SK-N-SH (cell line): Measurements from ENCODE around the gene SIRT3. TPM values are rescaled to one million over a fixed set of nuclear protein-coding genes. Genes with fewer than 3 reads are reported as not detected.

Experiments
- CTCF ChIA-PET: fragments of 300-600, 350-600 bp; formaldehyde crosslinking; extraction: SDS; loops from one replicate; lab custom pipeline; 2021; lab: Yijun Ruan, JAX
- POLR2A ChIA-PET: fragments of 350-600 bp; sonication (Branson Sonifier 250); formaldehyde crosslinking; extraction: SDS; loops from one replicate; lab custom pipeline; 2020; ENCODE audit warnings: antibody characterized with exemption, inconsistent platforms; lab: Yijun Ruan, JAX
- DNase-seq: peaks from one replicate; pipeline ENCODE4 v3.0.0; 2012
- H2AFZ ChIP-seq: fragments of 200-600 bp; sonication (generic); 2 replicates; pipeline ENCODE4 v1.8.1; 2016; ENCODE audit warnings: antibody characterized with exemption, mild to moderate bottlenecking, low read depth
- H3F3A ChIP-seq: fragments of 200-600 bp; sonication (generic); replicated peaks from 2 replicates; pipeline ENCODE3; 2016; ENCODE audit warnings: antibody characterized with exemption, mild to moderate bottlenecking; ENCODE audit not compliant: insufficient read depth
- H3K27ac ChIP-seq, 2 experiments: fragments of 200-500 bp in 1 of 2; fragments of 200-600 bp in 1 of 2; sonication (Bioruptor generic) in 1 of 2; sonication (generic), shearing (Covaris generic) in 1 of 2; 2 replicates each; pipeline versions ENCODE4 v1.5.1 to v1.6.1; 2014 to 2016; ENCODE audit warnings: low read depth in 2 of 2, inconsistent platforms in 1 of 2, low read length in 1 of 2, mild to moderate bottlenecking in 1 of 2, mixed read lengths in 1 of 2
- H3K27me3 ChIP-seq: fragments of 200-600 bp; sonication (generic), shearing (Covaris generic); 2 replicates; pipeline ENCODE4 v1.6.1; 2016; ENCODE audit warnings: mixed run types; ENCODE audit not compliant: insufficient read depth
- H3K36me3 ChIP-seq, 2 experiments: fragments of 200-500 bp in 1 of 2; fragments of 200-600 bp in 1 of 2; sonication (Bioruptor generic) in 1 of 2; sonication (generic) in 1 of 2; replicated peaks in 1 of 2; 2 replicates each; pipeline versions ENCODE3 to v1.5.1; 2014 to 2016; ENCODE audit warnings: low read length in 1 of 2, mild to moderate bottlenecking in 1 of 2; ENCODE audit not compliant: insufficient read depth in 2 of 2, control insufficient read depth in 1 of 2
- H3K4me1 ChIP-seq, 2 experiments: fragments of 200-500 bp in 1 of 2; fragments of 200-600 bp in 1 of 2; sonication (Bioruptor generic) in 1 of 2; sonication (generic), shearing (Covaris generic) in 1 of 2; 2 replicates each; pipeline versions ENCODE4 v1.5.1 to v1.6.1; 2014 to 2016; ENCODE audit warnings: low read depth in 1 of 2, low read length in 1 of 2, mixed run types in 1 of 2; ENCODE audit not compliant: insufficient read depth in 2 of 2, control insufficient read depth in 1 of 2
- H3K4me2 ChIP-seq: fragments of 200-600 bp; sonication (generic), shearing (Covaris generic); 2 replicates; pipeline ENCODE4 v1.6.1; 2017; ENCODE audit warnings: mixed run types
- H3K4me3 ChIP-seq, 2 experiments: fragments of 200-500 bp in 1 of 2; fragments of 200-600 bp in 1 of 2; sonication (Bioruptor generic) in 1 of 2; sonication (generic), shearing (Covaris generic) in 1 of 2; 2 replicates each; pipeline versions ENCODE4 v1.5.1 to v1.8.1; 2014 to 2016; ENCODE audit warnings: low read depth in 2 of 2, inconsistent platforms in 1 of 2, low read length in 1 of 2, mild to moderate bottlenecking in 1 of 2, mixed read lengths in 1 of 2, moderate library complexity in 1 of 2
- H3K79me2 ChIP-seq: fragments of 200-600 bp; sonication (generic); 2 replicates; pipeline ENCODE4 v1.8.1; 2017; ENCODE audit warnings: mild to moderate bottlenecking; ENCODE audit not compliant: insufficient read depth
- H3K9ac ChIP-seq: fragments of 200-600 bp; sonication (generic); 2 replicates; pipeline ENCODE4 v1.6.1; 2017; ENCODE audit warnings: mixed run types
- H3K9me2 ChIP-seq: fragments of 200-600 bp; sonication (generic); 2 replicates; pipeline ENCODE4 v1.6.1; 2017; ENCODE audit warnings: mixed run types
- H3K9me3 ChIP-seq: fragments of 200-600 bp; sonication (generic); 2 replicates; pipeline ENCODE4 v1.6.1; 2017; ENCODE audit warnings: mixed run types, mild to moderate bottlenecking, moderate library complexity
- H4K20me1 ChIP-seq: fragments of 200-600 bp; sonication (generic); 2 replicates; pipeline ENCODE4 v1.6.1; 2017; ENCODE audit warnings: mild to moderate bottlenecking, mixed run types; ENCODE audit not compliant: insufficient read depth
- FOSL2 ChIP-seq: IDR thresholded peaks from 2 replicates; pipeline ENCODE4 v1.4.0; 2012; ENCODE audit warnings: low read depth, mild to moderate bottlenecking, moderate library complexity, borderline replicate concordance
- NRF1 ChIP-seq: IDR thresholded peaks from 2 replicates; pipeline ENCODE4 v1.6.1; 2012; ENCODE audit warnings: low read depth, mild to moderate bottlenecking, low read length
- RAD21 ChIP-seq: IDR thresholded peaks from 2 replicates; pipeline ENCODE4 v1.6.1; 2012; ENCODE audit warnings: mild to moderate bottlenecking, low read length
- SMC3 ChIP-seq: IDR thresholded peaks from 2 replicates; pipeline ENCODE4 v1.6.1; 2012; ENCODE audit warnings: low read depth, low read length, improper control_type of control experiment
- TEAD4 ChIP-seq: IDR thresholded peaks from 2 replicates; pipeline ENCODE4 v1.4.0; 2012; ENCODE audit warnings: mild to moderate bottlenecking, borderline replicate concordance; ENCODE audit not compliant: insufficient read depth
- YY1 ChIP-seq: IDR thresholded peaks from 2 replicates; pipeline ENCODE4 v1.4.0; 2012; ENCODE audit warnings: low read depth, mild to moderate bottlenecking
- WGBS: methylation state at CpG from one replicate; pipeline ENCODE4 v1.1.6; 2017; ENCODE audit warnings: low lambda C conversion rate; 5-methylcytosine and 5-hydroxymethylcytosine counted together
- polyA plus RNA-seq, 3 experiments: library from polyadenylated mRNA; depleted of rRNA; stranded (reverse); fragments of >200 nt; gene quantifications; 2 replicates each; pipeline ENCODE4 v1.2.3, GENCODE V29; 2012
- TF ChIP-seq, protein P1 (sequence below): IDR thresholded peaks from 2 replicates; pipeline ENCODE4 v1.6.1; 2012; ENCODE audit warnings: mild to moderate bottlenecking, low read depth, low read length, moderate library complexity

Gene SIRT3
- polyA plus RNA-seq, 1 of the 3 experiments (the other 2 are of a cell fraction): 34.4 TPM

DNA sequence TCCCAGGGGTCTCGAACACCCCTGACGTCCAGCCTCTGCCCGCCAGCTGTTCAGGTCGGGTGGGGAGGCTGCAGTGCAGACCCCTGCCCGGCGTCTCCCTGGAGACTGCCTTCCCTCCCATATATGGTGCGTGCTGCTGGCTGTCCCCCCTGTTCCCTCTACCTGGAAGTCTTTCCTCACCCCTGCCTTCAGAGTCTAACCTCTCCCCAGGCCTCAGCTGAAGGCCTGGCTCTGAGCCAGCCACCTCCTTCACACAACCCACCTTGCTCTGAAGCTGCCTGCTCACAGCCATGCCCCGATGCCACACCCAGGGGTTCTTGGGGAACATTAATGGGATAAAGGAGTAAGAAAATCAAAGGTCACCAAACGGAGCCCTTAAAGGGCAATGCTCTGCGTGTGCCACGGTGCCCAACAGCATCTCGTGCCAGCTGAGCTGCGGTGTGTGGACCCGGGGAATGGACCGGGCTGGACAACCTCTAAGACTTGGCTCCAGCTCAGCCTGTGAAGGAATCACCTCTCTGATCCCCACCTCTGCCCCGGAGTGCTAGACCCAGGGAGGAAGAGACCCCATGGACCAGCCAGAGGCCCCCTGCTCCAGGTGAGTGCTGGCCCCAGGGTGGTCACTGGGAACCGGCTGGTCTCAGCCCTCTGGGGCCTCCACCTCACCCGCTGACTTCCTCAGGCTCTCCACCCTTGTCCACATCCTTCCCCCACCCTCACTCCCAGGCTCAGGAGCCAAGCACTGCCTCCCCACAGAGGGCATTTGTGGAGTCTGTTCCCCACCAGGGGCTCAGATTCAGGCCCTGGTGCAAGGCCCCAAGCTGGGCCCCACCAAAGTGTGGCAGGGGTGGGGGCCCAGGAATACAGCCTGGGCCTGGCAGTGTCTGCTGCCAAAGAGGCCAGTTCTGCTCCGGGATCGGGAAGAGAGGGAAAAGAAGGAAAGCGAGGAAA, 42.1 kb upstream of the SIRT3 start, which contains the start of gene NLRP6:
Gene NLRP6, plus strand, starts transcription at position 407 of the 951 bp plus-strand sequence. Its CDS starts 163 bp downstream, at position 570.
- TF ChIP-seq FOSL2 (no peak), SMC3 (no peak)
- ChIA-PET CTCF (interaction anchor here (0.8 to 4.1 kb wide), 4 partner anchors 27 to 112 kb away, joined by 3 to 16 read pairs (median 4); no protein-coding TSS in a partner anchor), POLR2A (no interaction called here)
- H3K79me2 ChIP-seq: no peaks in the 10 kb centered on the region
- H3K4me1 ChIP-seq: no peaks in the 10 kb centered on the region
- no peaks in the 10 kb centered on the region for H4K20me1 ChIP-seq
- peaks cover 4% of the 10 kb centered on the region for H3K9me3 ChIP-seq
- no peaks in the 10 kb centered on the region for H3K36me3 ChIP-seq
- DNase-seq: peak; percentile 36
- no peak within 1 kb of the TSS for H3K4me3 ChIP-seq
- no peaks in the 10 kb centered on the region for H3K9me2 ChIP-seq
- no peak within 1 kb of the TSS for H3K4me2 ChIP-seq
- WGBS: 31% methylated on average over 13 of the region's 21 CpGs
- H3K9ac ChIP-seq: no peak within 1 kb of the TSS
- peaks cover 57% of the 10 kb centered on the region for H3K27me3 ChIP-seq
- no peak within 1 kb of the TSS for H2AFZ ChIP-seq
- no peaks in the 10 kb centered on the region for H3F3A ChIP-seq
- no peak within 1 kb of the TSS for H3K27ac ChIP-seq

DNA sequence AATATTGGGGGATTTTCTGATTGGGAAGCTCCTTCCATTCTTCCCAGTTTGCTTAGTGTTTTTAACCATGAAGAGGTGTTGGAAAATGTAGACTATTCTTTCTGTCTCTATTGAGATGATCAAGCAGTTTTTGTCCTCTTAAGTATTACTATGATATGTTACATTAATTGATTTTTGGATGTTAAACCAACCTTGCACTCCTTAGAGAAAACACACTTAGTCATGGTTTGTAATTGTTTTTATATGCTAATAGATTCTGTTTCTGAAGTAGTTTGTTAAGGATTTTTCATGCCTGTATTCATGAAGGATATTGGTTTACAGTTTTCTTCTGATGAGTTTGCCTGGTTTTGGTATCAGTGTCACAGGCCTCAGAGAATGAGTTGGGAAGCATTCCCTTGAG, 40.1 kb upstream of the SIRT3 start:
- TF ChIP-seq TEAD4: no peak
- TF ChIP-seq NRF1: no peak
- no peak for TF ChIP-seq SMC3
- TF ChIP-seq YY1: no peak
- TF ChIP-seq, protein P1, sequence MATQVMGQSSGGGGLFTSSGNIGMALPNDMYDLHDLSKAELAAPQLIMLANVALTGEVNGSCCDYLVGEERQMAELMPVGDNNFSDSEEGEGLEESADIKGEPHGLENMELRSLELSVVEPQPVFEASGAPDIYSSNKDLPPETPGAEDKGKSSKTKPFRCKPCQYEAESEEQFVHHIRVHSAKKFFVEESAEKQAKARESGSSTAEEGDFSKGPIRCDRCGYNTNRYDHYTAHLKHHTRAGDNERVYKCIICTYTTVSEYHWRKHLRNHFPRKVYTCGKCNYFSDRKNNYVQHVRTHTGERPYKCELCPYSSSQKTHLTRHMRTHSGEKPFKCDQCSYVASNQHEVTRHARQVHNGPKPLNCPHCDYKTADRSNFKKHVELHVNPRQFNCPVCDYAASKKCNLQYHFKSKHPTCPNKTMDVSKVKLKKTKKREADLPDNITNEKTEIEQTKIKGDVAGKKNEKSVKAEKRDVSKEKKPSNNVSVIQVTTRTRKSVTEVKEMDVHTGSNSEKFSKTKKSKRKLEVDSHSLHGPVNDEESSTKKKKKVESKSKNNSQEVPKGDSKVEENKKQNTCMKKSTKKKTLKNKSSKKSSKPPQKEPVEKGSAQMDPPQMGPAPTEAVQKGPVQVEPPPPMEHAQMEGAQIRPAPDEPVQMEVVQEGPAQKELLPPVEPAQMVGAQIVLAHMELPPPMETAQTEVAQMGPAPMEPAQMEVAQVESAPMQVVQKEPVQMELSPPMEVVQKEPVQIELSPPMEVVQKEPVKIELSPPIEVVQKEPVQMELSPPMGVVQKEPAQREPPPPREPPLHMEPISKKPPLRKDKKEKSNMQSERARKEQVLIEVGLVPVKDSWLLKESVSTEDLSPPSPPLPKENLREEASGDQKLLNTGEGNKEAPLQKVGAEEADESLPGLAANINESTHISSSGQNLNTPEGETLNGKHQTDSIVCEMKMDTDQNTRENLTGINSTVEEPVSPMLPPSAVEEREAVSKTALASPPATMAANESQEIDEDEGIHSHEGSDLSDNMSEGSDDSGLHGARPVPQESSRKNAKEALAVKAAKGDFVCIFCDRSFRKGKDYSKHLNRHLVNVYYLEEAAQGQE: no peak
- no peak for TF ChIP-seq RAD21
- Histone ChIP-seq H3K9me2 (no peaks in the 10 kb centered on the region), H3K9ac (no peak overlapping the region), H3F3A (no peaks in the 10 kb centered on the region), H3K4me1 (no peaks in the 10 kb centered on the region), H3K79me2 (no peaks in the 10 kb centered on the region), H3K9me3 (peaks cover 4% of the 10 kb centered on the region), H3K4me2 (no peak overlapping the region), H2AFZ (no peak overlapping the region), H3K4me3 (no peak overlapping the region), H3K36me3 (no peaks in the 10 kb centered on the region), H3K27ac (no peak overlapping the region), H3K27me3 (peaks cover 48% of the 10 kb centered on the region), H4K20me1 (no peaks in the 10 kb centered on the region)
- CTCF ChIA-PET: no interaction called here
- POLR2A ChIA-PET: no interaction called here
- no peak for DNase-seq
